ENCODE results near the gene ELAVL1. TPM values are rescaled to one million over a fixed set of nuclear protein-coding genes. Genes with fewer than 3 reads are reported as not detected.
A peak's percentile ranks its signal among the peaks of the same experiment; 100 is the strongest.

The ELAVL1 gene
- total and polyA plus RNA-seq, 2 of the 13 experiments (the other 11 are each of a cell fraction or from before 2014, with no cell fraction given) = 27.9 to 38.4 TPM

DNA sequence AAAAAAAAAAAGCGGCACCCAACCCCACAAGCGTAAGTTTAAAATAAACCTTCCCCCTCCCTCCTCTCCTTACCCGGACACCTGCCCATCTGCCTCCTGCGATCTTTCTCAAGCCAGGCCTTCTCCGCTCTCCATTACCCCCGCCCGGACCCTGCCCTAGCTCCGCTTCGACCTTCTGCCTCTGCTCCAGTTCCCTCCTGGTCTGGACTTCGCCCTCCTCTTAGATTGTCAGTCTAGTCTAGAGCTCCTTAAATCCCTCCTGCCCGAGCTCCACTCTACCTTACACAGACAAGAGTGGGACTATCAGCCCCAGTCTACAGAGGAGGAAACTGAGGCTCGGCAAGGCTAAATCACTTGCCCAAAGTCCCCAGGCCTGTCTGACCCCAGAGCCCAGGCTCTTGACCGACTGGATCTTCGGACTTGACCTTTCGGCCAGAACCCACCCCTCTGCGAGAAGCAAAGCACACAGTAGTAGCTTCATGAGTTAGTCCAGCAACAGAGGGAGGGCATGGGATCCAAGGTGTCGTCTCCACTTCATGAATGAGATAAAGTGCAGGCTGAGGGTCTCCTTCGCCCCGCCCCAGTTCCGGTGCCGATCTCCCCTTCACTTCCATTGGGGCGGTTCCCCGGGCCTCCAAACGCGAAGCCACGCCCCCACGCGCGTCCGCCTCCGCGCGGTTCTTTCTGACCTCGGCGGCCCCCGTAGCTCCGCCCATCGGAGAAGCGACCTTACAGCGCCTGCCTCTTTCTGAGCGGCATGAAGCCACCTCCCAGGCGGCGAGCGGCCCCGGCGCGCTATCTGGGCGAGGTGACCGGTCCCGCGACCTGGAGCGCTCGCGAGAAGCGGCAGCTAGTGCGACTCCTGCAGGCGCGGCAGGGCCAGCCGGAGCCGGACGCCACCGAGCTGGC lies 85.6 kb downstream of the ELAVL1 start, which contains the start of gene SNAPC2 (continued):
- TF ChIP-seq, protein P1, sequence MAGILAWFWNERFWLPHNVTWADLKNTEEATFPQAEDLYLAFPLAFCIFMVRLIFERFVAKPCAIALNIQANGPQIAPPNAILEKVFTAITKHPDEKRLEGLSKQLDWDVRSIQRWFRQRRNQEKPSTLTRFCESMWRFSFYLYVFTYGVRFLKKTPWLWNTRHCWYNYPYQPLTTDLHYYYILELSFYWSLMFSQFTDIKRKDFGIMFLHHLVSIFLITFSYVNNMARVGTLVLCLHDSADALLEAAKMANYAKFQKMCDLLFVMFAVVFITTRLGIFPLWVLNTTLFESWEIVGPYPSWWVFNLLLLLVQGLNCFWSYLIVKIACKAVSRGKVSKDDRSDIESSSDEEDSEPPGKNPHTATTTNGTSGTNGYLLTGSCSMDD (CRISPR knock-in tag; IDR thresholded peaks at IDR 0.05) = peak; percentile 65; the same call in 1 of the 2 replicates
- TF ChIP-seq NAIF1 (CRISPR knock-in tag; IDR thresholded peaks at IDR 0.05; ENCODE audit: borderline replicate concordance) (no peak), PTBP1 (IDR thresholded peaks at IDR 0.05; ENCODE audit: low read depth, low read length, poor library complexity, severe bottlenecking) (no peak), NCOA2 (CRISPR knock-in tag; IDR thresholded peaks at IDR 0.05) (peak; percentile 23; the same call in 1 of the 2 replicates), POLR2AphosphoS5 (IDR thresholded peaks at IDR 0.05; ENCODE audit: low read depth, low read length) (peak; percentile 87), RBAK (CRISPR knock-in tag; IDR thresholded peaks at IDR 0.05) (no peak), RFX3 (CRISPR knock-in tag; IDR thresholded peaks at IDR 0.05) (no peak), ZNF547 (CRISPR knock-in tag; IDR thresholded peaks at IDR 0.05) (peak; percentile 40; the same call in 1 of the 2 replicates), ARNT2 (CRISPR knock-in tag; IDR thresholded peaks at IDR 0.05; ENCODE audit: low read depth) (peak; percentile 70; the same call in 1 of the 2 replicates), HHEX (CRISPR knock-in tag; IDR thresholded peaks at IDR 0.05) (no peak), ZNF790 (CRISPR knock-in tag; IDR thresholded peaks at IDR 0.05; ENCODE audit: borderline replicate concordance) (no peak), ELF4 (CRISPR knock-in tag; IDR thresholded peaks at IDR 0.05; ENCODE audit: borderline replicate concordance) (peak; percentile 41; the same call in 1 of the 2 replicates), ZNF496 (CRISPR knock-in tag; IDR thresholded peaks at IDR 0.05; ENCODE audit: insufficient replicate concordance) (no peak), ZFP36L2 (CRISPR knock-in tag; IDR thresholded peaks at IDR 0.05) (no peak), SNRNP70 (IDR thresholded peaks at IDR 0.05; ENCODE audit: low read depth, low read length) (no peak)
- TF ChIP-seq, protein P2, sequence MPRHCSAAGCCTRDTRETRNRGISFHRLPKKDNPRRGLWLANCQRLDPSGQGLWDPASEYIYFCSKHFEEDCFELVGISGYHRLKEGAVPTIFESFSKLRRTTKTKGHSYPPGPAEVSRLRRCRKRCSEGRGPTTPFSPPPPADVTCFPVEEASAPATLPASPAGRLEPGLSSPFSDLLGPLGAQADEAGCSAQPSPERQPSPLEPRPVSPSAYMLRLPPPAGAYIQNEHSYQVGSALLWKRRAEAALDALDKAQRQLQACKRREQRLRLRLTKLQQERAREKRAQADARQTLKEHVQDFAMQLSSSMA (CRISPR knock-in tag; IDR thresholded peaks at IDR 0.05) = peak; percentile 33; the same call in 1 of the 2 replicates
- TF ChIP-seq, protein P3, sequence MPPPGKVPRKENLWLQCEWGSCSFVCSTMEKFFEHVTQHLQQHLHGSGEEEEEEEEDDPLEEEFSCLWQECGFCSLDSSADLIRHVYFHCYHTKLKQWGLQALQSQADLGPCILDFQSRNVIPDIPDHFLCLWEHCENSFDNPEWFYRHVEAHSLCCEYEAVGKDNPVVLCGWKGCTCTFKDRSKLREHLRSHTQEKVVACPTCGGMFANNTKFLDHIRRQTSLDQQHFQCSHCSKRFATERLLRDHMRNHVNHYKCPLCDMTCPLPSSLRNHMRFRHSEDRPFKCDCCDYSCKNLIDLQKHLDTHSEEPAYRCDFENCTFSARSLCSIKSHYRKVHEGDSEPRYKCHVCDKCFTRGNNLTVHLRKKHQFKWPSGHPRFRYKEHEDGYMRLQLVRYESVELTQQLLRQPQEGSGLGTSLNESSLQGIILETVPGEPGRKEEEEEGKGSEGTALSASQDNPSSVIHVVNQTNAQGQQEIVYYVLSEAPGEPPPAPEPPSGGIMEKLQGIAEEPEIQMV (CRISPR knock-in tag; IDR thresholded peaks at IDR 0.05; ENCODE audit: low read depth) = no peak
- TF ChIP-seq, protein P4, sequence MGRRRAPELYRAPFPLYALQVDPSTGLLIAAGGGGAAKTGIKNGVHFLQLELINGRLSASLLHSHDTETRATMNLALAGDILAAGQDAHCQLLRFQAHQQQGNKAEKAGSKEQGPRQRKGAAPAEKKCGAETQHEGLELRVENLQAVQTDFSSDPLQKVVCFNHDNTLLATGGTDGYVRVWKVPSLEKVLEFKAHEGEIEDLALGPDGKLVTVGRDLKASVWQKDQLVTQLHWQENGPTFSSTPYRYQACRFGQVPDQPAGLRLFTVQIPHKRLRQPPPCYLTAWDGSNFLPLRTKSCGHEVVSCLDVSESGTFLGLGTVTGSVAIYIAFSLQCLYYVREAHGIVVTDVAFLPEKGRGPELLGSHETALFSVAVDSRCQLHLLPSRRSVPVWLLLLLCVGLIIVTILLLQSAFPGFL (CRISPR knock-in tag; IDR thresholded peaks at IDR 0.05) = no peak
- TF ChIP-seq, protein P5, sequence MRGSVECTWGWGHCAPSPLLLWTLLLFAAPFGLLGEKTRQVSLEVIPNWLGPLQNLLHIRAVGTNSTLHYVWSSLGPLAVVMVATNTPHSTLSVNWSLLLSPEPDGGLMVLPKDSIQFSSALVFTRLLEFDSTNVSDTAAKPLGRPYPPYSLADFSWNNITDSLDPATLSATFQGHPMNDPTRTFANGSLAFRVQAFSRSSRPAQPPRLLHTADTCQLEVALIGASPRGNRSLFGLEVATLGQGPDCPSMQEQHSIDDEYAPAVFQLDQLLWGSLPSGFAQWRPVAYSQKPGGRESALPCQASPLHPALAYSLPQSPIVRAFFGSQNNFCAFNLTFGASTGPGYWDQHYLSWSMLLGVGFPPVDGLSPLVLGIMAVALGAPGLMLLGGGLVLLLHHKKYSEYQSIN (CRISPR knock-in tag; IDR thresholded peaks at IDR 0.05; ENCODE audit: borderline replicate concordance) = no peak
- TF ChIP-seq, protein P6, sequence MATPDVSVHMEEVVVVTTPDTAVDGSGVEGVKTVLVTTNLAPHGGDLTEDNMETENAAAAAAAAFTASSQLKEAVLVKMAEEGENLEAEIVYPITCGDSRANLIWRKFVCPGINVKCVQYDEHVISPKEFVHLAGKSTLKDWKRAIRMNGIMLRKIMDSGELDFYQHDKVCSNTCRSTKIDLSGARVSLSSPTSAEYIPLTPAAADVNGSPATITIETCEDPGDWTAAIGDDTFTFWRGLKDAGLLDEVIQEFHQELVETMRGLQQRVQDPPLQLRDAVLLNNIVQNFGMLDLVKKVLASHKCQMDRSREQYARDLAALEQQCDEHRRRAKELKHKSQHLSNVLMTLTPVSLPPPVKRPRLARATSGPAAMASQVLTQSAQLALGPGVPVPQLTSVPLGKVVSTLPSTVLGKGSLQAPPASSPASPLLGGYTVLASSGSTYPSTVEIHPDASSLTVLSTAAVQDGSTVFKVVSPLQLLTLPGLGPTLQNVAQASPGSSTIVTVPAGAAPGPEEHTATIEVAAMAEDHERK (CRISPR knock-in tag; IDR thresholded peaks at IDR 0.05; ENCODE audit: low read depth) = no peak
- TF ChIP-seq, protein P7, sequence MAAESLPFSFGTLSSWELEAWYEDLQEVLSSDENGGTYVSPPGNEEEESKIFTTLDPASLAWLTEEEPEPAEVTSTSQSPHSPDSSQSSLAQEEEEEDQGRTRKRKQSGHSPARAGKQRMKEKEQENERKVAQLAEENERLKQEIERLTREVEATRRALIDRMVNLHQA (CRISPR knock-in tag; IDR thresholded peaks at IDR 0.05) = no peak
